Measurements from ENCODE around the gene FGF22. TPM values are rescaled to one million over a fixed set of nuclear protein-coding genes. Genes with fewer than 3 reads are reported as not detected.
"Not testable (repeated sequence)": the region's sequence is repeated elsewhere in the genome, so short reads cannot be mapped to it uniquely, and the experiment has no call there.

The FGF22 gene
- total RNA-seq, 1 experiment from 2014 or later, result not detected

GRCh38 chr19:604355-604754 is 35.3 kb upstream of the FGF22 start:
- in situ Hi-C loops (cut with HindIII; ENCODE audit: low pct_unique_long_range_greater_than_20kb, low sequenced_read_pairs), result no loop called here
- DNase-seq (ENCODE audit: low read depth), result no peak

DNA sequence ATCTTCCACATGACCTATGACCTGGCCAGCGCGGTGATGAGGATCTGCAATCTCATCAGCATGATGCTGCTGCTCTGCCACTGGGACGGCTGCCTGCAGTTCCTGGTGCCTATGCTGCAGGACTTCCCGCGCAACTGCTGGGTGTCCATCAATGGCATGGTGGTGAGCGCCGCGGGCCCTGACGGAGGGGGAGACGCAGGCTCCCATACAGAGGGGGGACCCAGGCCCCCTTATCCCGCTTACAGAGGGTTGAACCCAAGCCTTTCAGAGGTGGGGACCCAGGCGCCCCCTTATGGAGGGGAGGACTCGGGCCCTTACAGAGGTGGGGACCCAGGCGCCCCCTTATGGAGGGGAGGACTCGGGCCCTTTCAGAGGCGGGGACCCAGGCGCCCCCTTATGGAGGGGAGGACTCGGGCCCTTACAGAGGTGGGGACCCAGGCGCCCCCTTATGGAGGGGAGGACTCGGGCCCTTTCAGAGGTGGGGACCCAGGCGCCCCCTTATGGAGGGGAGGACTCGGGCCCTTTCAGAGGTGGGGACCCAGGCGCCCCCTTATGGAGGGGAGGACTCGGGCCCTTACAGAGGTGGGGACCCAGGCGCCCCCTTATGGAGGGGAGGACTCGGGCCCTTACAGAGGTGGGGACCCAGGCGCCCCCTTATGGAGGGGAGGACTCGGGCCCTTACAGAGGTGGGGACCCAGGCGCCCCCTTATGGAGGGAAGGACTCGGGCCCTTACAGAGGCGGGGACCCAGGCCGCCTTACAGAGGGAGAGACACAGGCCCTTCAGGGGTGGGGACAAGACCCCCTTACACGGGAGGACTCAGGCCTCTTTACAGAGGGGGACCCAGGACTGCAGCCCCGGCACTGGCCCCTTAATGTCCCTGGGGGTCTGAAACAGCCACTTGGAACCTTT is 34.4 kb upstream of the FGF22 start:
- in situ Hi-C loops (cut with HindIII; ENCODE audit: low pct_unique_long_range_greater_than_20kb, low sequenced_read_pairs); DNase-seq (ENCODE audit: low read depth): not testable (repeated sequence)

DNA sequence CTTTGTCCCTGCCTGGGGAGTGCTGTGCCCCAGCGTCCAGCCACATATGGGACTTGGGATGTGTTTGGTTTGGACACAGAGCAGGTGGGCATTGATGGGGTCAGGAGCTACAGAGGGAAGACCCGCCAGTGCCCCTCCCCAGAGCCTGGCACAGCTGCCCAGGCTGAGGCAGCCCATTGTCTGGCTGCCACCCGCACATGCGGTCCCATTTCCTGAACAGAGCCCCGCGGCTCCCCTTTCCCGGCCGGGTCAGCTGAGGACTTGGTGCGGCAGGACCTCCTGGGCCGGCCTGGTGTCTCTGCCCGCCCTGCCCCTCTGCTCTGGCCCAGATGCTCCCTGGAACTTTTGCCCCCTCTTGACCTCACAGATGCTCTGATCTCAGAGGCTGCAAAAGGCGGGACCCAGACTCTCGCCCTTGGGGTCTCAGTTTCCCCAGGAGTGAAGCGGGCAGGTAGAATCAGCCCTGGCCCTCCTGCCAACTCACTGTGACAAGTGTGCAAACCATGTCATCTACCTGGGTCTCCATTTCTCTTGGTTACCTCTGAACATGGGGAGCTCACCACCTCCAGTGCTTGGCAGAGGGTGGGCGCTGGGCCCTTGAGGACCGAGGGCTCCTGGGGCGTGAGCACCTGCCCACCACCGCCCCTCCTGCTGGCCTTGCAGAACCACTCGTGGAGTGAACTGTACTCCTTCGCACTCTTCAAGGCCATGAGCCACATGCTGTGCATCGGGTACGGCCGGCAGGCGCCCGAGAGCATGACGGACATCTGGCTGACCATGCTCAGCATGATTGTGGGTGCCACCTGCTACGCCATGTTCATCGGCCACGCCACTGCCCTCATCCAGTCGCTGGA is 32.2 kb upstream of the FGF22 start:
- no peak for DNase-seq (ENCODE audit: low read depth)
- in situ Hi-C loops (cut with HindIII; ENCODE audit: low pct_unique_long_range_greater_than_20kb, low sequenced_read_pairs), result no loop called here

DNA sequence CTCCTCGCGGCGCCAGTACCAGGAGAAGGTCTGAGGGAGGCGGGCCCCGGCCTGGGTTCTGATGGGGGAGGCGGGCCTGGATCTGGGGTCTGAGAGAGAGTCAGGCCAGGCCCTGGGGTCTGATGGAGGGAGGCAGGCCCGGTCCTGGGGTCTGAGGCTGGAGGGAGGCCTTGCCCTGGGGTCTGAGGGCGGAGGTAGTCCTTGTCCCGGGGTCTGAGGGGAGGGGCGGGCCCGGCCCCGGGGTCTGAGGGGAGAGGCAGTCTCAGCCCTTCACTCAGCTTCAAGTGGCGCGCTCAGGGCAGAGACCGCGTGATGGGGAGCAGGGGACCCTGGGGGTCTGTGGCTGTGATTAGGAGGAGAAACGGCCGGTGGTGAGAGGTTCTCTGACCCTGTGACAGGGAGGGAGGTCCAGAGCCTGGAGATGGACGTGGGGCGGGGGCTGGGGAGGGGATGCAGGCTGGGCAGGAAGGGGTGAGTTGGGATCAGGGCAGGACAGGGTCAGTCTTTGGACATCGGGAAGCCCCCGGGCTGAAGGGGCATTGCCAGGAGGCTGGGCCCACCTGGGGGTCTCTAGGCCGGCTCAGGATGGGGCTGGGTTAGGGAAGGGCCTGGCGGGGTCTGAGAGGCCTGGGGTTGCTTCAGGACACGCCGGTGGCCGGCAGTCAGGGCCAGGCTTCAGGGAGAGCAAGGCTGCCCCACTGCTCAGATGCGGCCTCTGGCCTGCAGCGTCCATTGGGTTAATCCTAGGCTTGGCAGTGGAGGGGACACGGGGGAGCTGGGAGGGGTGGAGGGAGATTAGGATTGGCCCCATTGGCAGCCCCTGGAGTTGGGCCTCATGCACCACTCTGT is 31.3 kb upstream of the FGF22 start:
- in situ Hi-C loops (cut with HindIII; ENCODE audit: low pct_unique_long_range_greater_than_20kb, low sequenced_read_pairs), result no loop called here
- DNase-seq (ENCODE audit: low read depth), result no peak

GRCh38 chr19:609004-609346 is 30.7 kb upstream of the FGF22 start:
- in situ Hi-C loops (cut with HindIII; ENCODE audit: low pct_unique_long_range_greater_than_20kb, low sequenced_read_pairs), result no loop called here
- no peak for DNase-seq (ENCODE audit: low read depth)

GRCh38 chr19:610071-610800 is 29.4 kb upstream of the FGF22 start:
- in situ Hi-C loops (cut with HindIII; ENCODE audit: low pct_unique_long_range_greater_than_20kb, low sequenced_read_pairs), result no loop called here
- DNase-seq (ENCODE audit: low read depth), result no peak

- in situ Hi-C loops (cut with HindIII; ENCODE audit: low pct_unique_long_range_greater_than_20kb, low sequenced_read_pairs), result no loop called here
- no peak for DNase-seq (ENCODE audit: low read depth)
These were observed 28.7 kb upstream of the FGF22 start for GRCh38 chr19:610801-611480.

GRCh38 chr19:611481-611868 is 28.2 kb upstream of the FGF22 start:
- peak; percentile 68 for DNase-seq (ENCODE audit: low read depth)
- in situ Hi-C loops (cut with HindIII; ENCODE audit: low pct_unique_long_range_greater_than_20kb, low sequenced_read_pairs), result no loop called here

DNA sequence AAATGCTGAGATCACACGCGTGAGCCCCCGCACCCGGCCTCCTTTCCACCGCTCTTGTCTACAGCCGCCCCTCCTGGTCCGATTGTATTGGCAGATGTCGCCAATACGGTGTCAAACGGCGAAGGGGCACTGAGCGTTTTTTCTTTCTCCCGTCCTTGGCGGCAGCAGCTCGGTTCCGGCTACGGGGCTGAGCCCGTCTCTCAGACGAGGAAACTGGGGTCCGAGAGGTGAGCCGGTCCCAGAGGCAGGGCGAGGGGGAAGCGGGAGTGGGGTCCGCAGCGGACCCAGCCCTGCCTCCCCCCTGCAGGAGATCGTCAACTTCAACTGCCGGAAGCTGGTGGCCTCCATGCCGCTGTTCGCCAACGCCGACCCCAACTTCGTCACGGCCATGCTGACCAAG is 26.7 kb upstream of the FGF22 start:
- no peak for DNase-seq (ENCODE audit: low read depth)
- in situ Hi-C loops (cut with HindIII; ENCODE audit: low pct_unique_long_range_greater_than_20kb, low sequenced_read_pairs), result no loop called here

GRCh38 chr19:613732-614567 is 25.7 kb upstream of the FGF22 start:
- in situ Hi-C loops (cut with HindIII; ENCODE audit: low pct_unique_long_range_greater_than_20kb, low sequenced_read_pairs), result no loop called here

GRCh38 chr19:615619-616018 is 24.1 kb upstream of the FGF22 start:
- no peak for DNase-seq (ENCODE audit: low read depth)
- in situ Hi-C loops (cut with HindIII; ENCODE audit: low pct_unique_long_range_greater_than_20kb, low sequenced_read_pairs), result no loop called here

More at GRCh38 chr19:613732-614567, 25.7 kb upstream of the FGF22 start:
- no peak for DNase-seq (ENCODE audit: low read depth)

GRCh38 chr19:616062-616700 is 23.5 kb upstream of the FGF22 start:
- in situ Hi-C loops (cut with HindIII; ENCODE audit: low pct_unique_long_range_greater_than_20kb, low sequenced_read_pairs), result no loop called here

GRCh38 chr19:616747-617526 is 22.7 kb upstream of the FGF22 start:
- no peak for DNase-seq (ENCODE audit: low read depth)
- in situ Hi-C loops (cut with HindIII; ENCODE audit: low pct_unique_long_range_greater_than_20kb, low sequenced_read_pairs), result no loop called here

More at GRCh38 chr19:616062-616700, 23.5 kb upstream of the FGF22 start:
- no peak for DNase-seq (ENCODE audit: low read depth)

GRCh38 chr19:617551-618246 is 22.0 kb upstream of the FGF22 start:
- no peak for DNase-seq (ENCODE audit: low read depth)
- in situ Hi-C loops (cut with HindIII; ENCODE audit: low pct_unique_long_range_greater_than_20kb, low sequenced_read_pairs), result no loop called here

DNA sequence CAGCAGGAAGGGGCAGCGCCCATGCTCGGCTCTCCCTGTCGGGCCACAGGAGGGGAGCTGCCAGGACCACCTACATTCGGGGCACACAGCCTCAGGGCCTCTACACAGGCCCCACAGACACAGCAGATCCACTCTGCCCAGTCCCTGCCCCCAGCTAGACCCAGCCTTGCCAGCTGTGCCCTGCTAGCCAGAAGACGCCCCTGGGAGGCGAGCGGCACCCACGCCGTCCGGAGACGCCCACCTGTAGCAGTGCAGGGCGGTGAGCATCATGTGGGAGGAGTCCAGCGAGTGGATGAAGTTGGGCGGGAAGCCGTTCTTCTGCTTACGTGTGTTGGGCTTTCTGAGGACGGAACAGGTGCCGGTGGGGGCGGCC is 21.4 kb upstream of the FGF22 start:
- in situ Hi-C loops (cut with HindIII; ENCODE audit: low pct_unique_long_range_greater_than_20kb, low sequenced_read_pairs), result no loop called here
- DNase-seq (ENCODE audit: low read depth), result no peak
